Keratinocyte (primary cell): ENCODE results near the gene LHFPL3. TPM values are rescaled to one million over a fixed set of nuclear protein-coding genes. Genes with fewer than 3 reads are reported as not detected.

Source experiments
- DNase-seq: peaks from one replicate; pipeline ENCODE4 v3.0.0-alpha.2; 2011; ENCODE audit warnings: low read depth, missing footprints, low spot score
- FAIRE-seq: peaks from 2 replicates; lab custom pipeline; 2011; peaks lifted over from hg19 to GRCh38; lab: Jason Lieb, UNC
- H2AFZ ChIP-seq: 2 replicates; pipeline ENCODE4 v1.6.0; 2012; ENCODE audit warnings: low read length, control low read depth, inconsistent platforms; ENCODE audit not compliant: control insufficient read depth
- H3K27ac ChIP-seq: 2 replicates; pipeline ENCODE4 v1.5.1; 2011; ENCODE audit warnings: low read length; ENCODE audit not compliant: control insufficient read depth, insufficient read depth
- H3K27me3 ChIP-seq: 3 replicates; pipeline ENCODE4 v1.6.0; 2011; ENCODE audit warnings: low read length; ENCODE audit not compliant: control insufficient read depth, insufficient read depth; ENCODE audit errors: extremely low read depth
- H3K36me3 ChIP-seq, 2 experiments: 2 replicates in 1 of 2; 3 replicates in 1 of 2; pipeline ENCODE4 v1.5.1; 2011; ENCODE audit warnings: low read length in 2 of 2, mild to moderate bottlenecking in 1 of 2; ENCODE audit not compliant: control insufficient read depth in 2 of 2, insufficient read depth in 2 of 2; ENCODE audit errors: extremely low read depth in 1 of 2
- H3K4me1 ChIP-seq: 3 replicates; pipeline ENCODE4 v1.5.1; 2011; ENCODE audit warnings: low read length; ENCODE audit not compliant: control insufficient read depth, insufficient read depth; ENCODE audit errors: extremely low read depth
- H3K4me2 ChIP-seq: 3 replicates; pipeline ENCODE4 v1.6.0; 2011; ENCODE audit warnings: low read depth, low read length; ENCODE audit not compliant: control insufficient read depth, insufficient read depth; ENCODE audit errors: extremely low read depth
- H3K4me3 ChIP-seq, 3 experiments: fragments of 200-600 bp in 1 of 3; sonication (generic) in 1 of 3; 2 replicates in 2 of 3; 3 replicates in 1 of 3; pipeline ENCODE4 v1.5.1; 2011 to 2016; ENCODE audit warnings: low read length in 3 of 3, mild to moderate bottlenecking in 3 of 3, control low read depth in 2 of 3, inconsistent platforms in 1 of 3, low read depth in 1 of 3, mixed read lengths in 1 of 3, mixed run types in 1 of 3, moderate library complexity in 1 of 3; ENCODE audit not compliant: control insufficient read depth in 2 of 3, insufficient read depth in 2 of 3; ENCODE audit errors: extremely low read depth in 1 of 3
- H3K79me2 ChIP-seq: 2 replicates; pipeline ENCODE4 v1.6.0; 2012; ENCODE audit warnings: low read length; ENCODE audit not compliant: control insufficient read depth, insufficient read depth
- H3K9ac ChIP-seq: 3 replicates; pipeline ENCODE4 v1.6.0; 2011; ENCODE audit warnings: low read length; ENCODE audit not compliant: control insufficient read depth, insufficient read depth; ENCODE audit errors: extremely low read depth
- H3K9me1 ChIP-seq: 3 replicates; pipeline ENCODE4 v1.6.0; 2011; ENCODE audit warnings: low read length; ENCODE audit not compliant: control insufficient read depth, insufficient read depth; ENCODE audit errors: extremely low read depth
- H3K9me3 ChIP-seq: 2 replicates; pipeline ENCODE4 v1.5.1; 2012; ENCODE audit warnings: low read depth, low read length; ENCODE audit not compliant: control insufficient read depth
- H4K20me1 ChIP-seq: 3 replicates; pipeline ENCODE4 v1.6.0; 2011; ENCODE audit warnings: low read length; ENCODE audit not compliant: control insufficient read depth, insufficient read depth; ENCODE audit errors: extremely low read depth
- EZH2 ChIP-seq: IDR thresholded peaks from one replicate; pipeline ENCODE4 v1.6.1; 2012; ENCODE audit warnings: inconsistent platforms, mild to moderate bottlenecking, low read length, moderate library complexity
- dilution Hi-C: fragments of 300-500 bp; cut with MboI; formaldehyde crosslinking; loops from one replicate; pipeline ENCODE4 v1.7.0; 2020; ENCODE audit warnings: low sequenced_read_pairs; ENCODE audit not compliant: extremely low pct_ligation_motif_present
- polyA plus RNA-seq, 5 experiments: library from polyadenylated mRNA; depleted of rRNA in 3 of 5; stranded (reverse) in 3 of 5; stranded (forward) in 1 of 5; unstranded in 1 of 5; fragments of >200 nt; gene quantifications; 1 replicate in 1 of 5; 2 replicates in 3 of 5; 3 replicates in 1 of 5; pipeline versions ENCODE4 v1.2.1 to v1.2.3, GENCODE V29; 2011 to 2012; ENCODE audit warnings: missing spikeins in 2 of 5, low read depth in 1 of 5, low replicate concordance in 1 of 5
- TF ChIP-seq, protein P1 (sequence below), 3 experiments: IDR thresholded peaks in 1 of 3; conservative IDR thresholded peaks in 1 of 3; optimal IDR thresholded peaks in 1 of 3; 2 replicates in 2 of 3; 3 replicates in 1 of 3; pipeline versions ENCODE3 to v1.5.1; 2011; ENCODE audit warnings: low read length in 3 of 3, mild to moderate bottlenecking in 3 of 3, moderate library complexity in 2 of 3, control low read depth in 1 of 3, inconsistent platforms in 1 of 3; ENCODE audit not compliant: insufficient read depth in 2 of 3; ENCODE audit errors: extremely low read depth in 1 of 3

The LHFPL3 gene
- polyA plus RNA-seq, 1 donor (not counting 4 experiments of a cell fraction or from before 2014, with no cell fraction given), result not detected

DNA sequence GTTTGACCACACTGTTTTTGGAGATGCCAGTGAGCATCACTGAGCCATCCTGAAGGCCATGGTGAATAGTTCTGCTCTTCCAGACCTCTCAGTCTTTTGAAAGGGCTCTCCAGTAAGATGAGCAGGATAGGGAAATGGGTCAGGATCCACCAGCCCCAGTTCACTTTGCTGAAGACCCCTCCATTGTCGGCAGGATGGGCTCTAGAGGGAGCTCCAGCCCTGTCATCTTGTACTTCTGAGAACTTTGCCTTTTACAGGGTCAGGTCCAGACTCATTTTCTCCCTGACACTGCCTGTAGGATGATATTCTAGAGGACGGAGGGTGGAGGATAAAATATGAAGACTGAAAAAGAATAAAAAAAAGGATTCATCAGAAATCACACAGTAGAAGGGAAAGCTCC, 13.1 kb downstream of the LHFPL3 start:
- H3K27ac ChIP-seq, result no peak overlapping the region
- no peak for TF ChIP-seq EZH2
- TF ChIP-seq, protein P1, sequence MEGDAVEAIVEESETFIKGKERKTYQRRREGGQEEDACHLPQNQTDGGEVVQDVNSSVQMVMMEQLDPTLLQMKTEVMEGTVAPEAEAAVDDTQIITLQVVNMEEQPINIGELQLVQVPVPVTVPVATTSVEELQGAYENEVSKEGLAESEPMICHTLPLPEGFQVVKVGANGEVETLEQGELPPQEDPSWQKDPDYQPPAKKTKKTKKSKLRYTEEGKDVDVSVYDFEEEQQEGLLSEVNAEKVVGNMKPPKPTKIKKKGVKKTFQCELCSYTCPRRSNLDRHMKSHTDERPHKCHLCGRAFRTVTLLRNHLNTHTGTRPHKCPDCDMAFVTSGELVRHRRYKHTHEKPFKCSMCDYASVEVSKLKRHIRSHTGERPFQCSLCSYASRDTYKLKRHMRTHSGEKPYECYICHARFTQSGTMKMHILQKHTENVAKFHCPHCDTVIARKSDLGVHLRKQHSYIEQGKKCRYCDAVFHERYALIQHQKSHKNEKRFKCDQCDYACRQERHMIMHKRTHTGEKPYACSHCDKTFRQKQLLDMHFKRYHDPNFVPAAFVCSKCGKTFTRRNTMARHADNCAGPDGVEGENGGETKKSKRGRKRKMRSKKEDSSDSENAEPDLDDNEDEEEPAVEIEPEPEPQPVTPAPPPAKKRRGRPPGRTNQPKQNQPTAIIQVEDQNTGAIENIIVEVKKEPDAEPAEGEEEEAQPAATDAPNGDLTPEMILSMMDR (optimal IDR thresholded peaks at IDR 0.05 in 1 of 3, IDR thresholded peaks at IDR 0.05 in 1 of 3, conservative IDR thresholded peaks at IDR 0.05 in 1 of 3; ENCODE audit: extremely low read depth in 1 of 3, insufficient read depth in 2 of 3, low read length in 3 of 3), result no peak
- dilution Hi-C loops, result no loop called here
- no peaks in the 10 kb centered on the region for H3K79me2 ChIP-seq
- H4K20me1 ChIP-seq, result no peaks in the 10 kb centered on the region
- H3K9me3 ChIP-seq, result no peaks in the 10 kb centered on the region
- no peak overlapping the region for H3K4me2 ChIP-seq
- H3K27me3 ChIP-seq, result no peaks in the 10 kb centered on the region
- H3K4me3 ChIP-seq, result no peak overlapping the region
- H3K9ac ChIP-seq, result no peak overlapping the region
- DNase-seq (no peak), FAIRE-seq (no peak)
- no peaks in the 10 kb centered on the region for H3K4me1 ChIP-seq
- no peaks in the 10 kb centered on the region for H3K9me1 ChIP-seq
- H3K36me3 ChIP-seq, result no peaks in the 10 kb centered on the region
- no peak overlapping the region for H2AFZ ChIP-seq

DNA sequence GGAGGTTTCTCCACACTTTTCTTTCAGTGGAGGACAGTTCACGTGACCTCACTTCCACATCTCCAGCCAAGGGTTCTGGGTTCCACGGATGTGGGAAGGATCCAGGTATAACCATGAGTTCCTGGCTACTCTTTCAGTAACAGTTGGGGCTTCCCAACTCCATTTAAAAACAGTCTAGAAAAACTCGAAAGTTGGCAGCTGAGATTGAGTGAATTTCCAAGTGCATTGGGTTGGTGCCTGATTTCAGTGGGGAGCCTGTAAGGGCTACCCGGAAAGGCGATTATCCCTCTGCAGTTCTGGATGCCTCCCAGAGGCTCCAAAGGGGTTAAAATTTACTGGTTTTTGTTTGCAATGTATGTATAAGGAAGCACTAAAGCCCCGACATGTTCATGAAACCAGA, 24.3 kb downstream of the LHFPL3 start:
- Histone ChIP-seq H3K79me2 (no peaks in the 10 kb centered on the region), H3K4me1 (no peaks in the 10 kb centered on the region), H3K36me3 (no peaks in the 10 kb centered on the region), H2AFZ (no peak overlapping the region), H3K4me3 (no peak overlapping the region), H3K27me3 (no peaks in the 10 kb centered on the region), H3K27ac (no peak overlapping the region), H3K9me3 (no peaks in the 10 kb centered on the region), H4K20me1 (no peaks in the 10 kb centered on the region), H3K9me1 (no peaks in the 10 kb centered on the region), H3K4me2 (no peak overlapping the region), H3K9ac (no peak overlapping the region)
- DNase-seq (no peak), FAIRE-seq (no peak)
- dilution Hi-C loops, result no loop called here
- TF ChIP-seq, protein P1 (optimal IDR thresholded peaks at IDR 0.05 in 1 of 3, IDR thresholded peaks at IDR 0.05 in 1 of 3, conservative IDR thresholded peaks at IDR 0.05 in 1 of 3; ENCODE audit: extremely low read depth in 1 of 3, insufficient read depth in 2 of 3, low read length in 3 of 3), result no peak
- no peak for TF ChIP-seq EZH2
